ENCODE data around the gene CDH5. TPM values are rescaled to one million over a fixed set of nuclear protein-coding genes. Genes with fewer than 3 reads are reported as not detected.
A peak's percentile ranks its signal among the peaks of the same experiment; 100 is the strongest.

Gene CDH5
- total RNA-seq, 2 donors from 2014 or later = 0.18 TPM; not detected in 1

GRCh38 chr16:66322174-66322573 lies 44.3 kb upstream of the CDH5 start:
- Mint-ChIP-seq H3K36me3 (ENCODE audit: low read depth) (no peaks in the 10 kb centered on the region), H3K27ac (no peak overlapping the region), H3K4me3 (no peak overlapping the region), H3K27me3 (ENCODE audit: insufficient read depth) (peaks cover 11% of the 10 kb centered on the region), H3K9me3 (no peaks in the 10 kb centered on the region), H3K4me1 (peaks cover 19% of the 10 kb centered on the region)
- TF ChIP-seq CTCF (conservative IDR thresholded peaks at IDR 0.05) = no peak
- Histone ChIP-seq H3K9ac (ENCODE audit: extremely low read depth, low read length, poor library complexity, severe bottlenecking) (no peak overlapping the region), H3K4me1 (ENCODE audit: control insufficient read depth, insufficient read depth, low read length) (peaks cover 10% of the 10 kb centered on the region), H3K36me3 (ENCODE audit: control insufficient read depth, insufficient read depth, low read length) (no peaks in the 10 kb centered on the region), H3K4me3 (ENCODE audit: low read length) (no peak overlapping the region), H3K27ac (ENCODE audit: low read depth, low read length) (no peak overlapping the region), H3K27me3 (ENCODE audit: control insufficient read depth, insufficient read depth, low read length, poor library complexity, severe bottlenecking) (no peaks in the 10 kb centered on the region), H3K9me3 (ENCODE audit: control insufficient read depth, low read length) (no peaks in the 10 kb centered on the region)
- no peak for DNase-seq
- WGBS, 2 experiments (ENCODE audit: insufficient coverage in 1 of 2, insufficient read length in 1 of 2) = 88 to 90% methylated on average over 4 of the region's 4 CpGs

GRCh38 chr16:66324815-66325515 lies 41.5 kb upstream of the CDH5 start:
- Mint-ChIP-seq H3K27me3 (ENCODE audit: insufficient read depth) (peaks cover 11% of the 10 kb centered on the region), H3K9me3 (no peaks in the 10 kb centered on the region), H3K27ac (no peak overlapping the region), H3K4me3 (no peak overlapping the region), H3K4me1 (peaks cover 24% of the 10 kb centered on the region), H3K36me3 (ENCODE audit: low read depth) (no peaks in the 10 kb centered on the region)
- Histone ChIP-seq H3K9me3 (ENCODE audit: control insufficient read depth, low read length) (no peaks in the 10 kb centered on the region), H3K36me3 (ENCODE audit: control insufficient read depth, insufficient read depth, low read length) (no peaks in the 10 kb centered on the region), H3K27ac (ENCODE audit: low read depth, low read length) (no peak overlapping the region), H3K4me1 (ENCODE audit: control insufficient read depth, insufficient read depth, low read length) (peaks cover 16% of the 10 kb centered on the region), H3K27me3 (ENCODE audit: control insufficient read depth, insufficient read depth, low read length, poor library complexity, severe bottlenecking) (no peaks in the 10 kb centered on the region), H3K9ac (ENCODE audit: extremely low read depth, low read length, poor library complexity, severe bottlenecking) (no peak overlapping the region), H3K4me3 (ENCODE audit: low read length) (no peak overlapping the region)
- TF ChIP-seq CTCF (conservative IDR thresholded peaks at IDR 0.05) = peak; percentile 67
- 50 to 60% methylated on average over 9 to 11 of the region's 11 CpGs for WGBS, 2 experiments (ENCODE audit: insufficient coverage in 1 of 2, insufficient read length in 1 of 2)
- DNase-seq = peak; percentile 88

- no peaks in the 10 kb centered on the region for H3K36me3 Mint-ChIP-seq (ENCODE audit: low read depth)
- no peak for TF ChIP-seq CTCF (conservative IDR thresholded peaks at IDR 0.05)
- H3K27me3 Mint-ChIP-seq (ENCODE audit: insufficient read depth) = peaks cover 11% of the 10 kb centered on the region
- H3K4me3 Mint-ChIP-seq = no peak overlapping the region
- peaks cover 16% of the 10 kb centered on the region for H3K4me1 ChIP-seq (ENCODE audit: control insufficient read depth, insufficient read depth, low read length)
- no peak overlapping the region for H3K27ac ChIP-seq (ENCODE audit: low read depth, low read length)
- H3K9me3 Mint-ChIP-seq = no peaks in the 10 kb centered on the region
- H3K9me3 ChIP-seq (ENCODE audit: control insufficient read depth, low read length) = no peaks in the 10 kb centered on the region
- H3K27me3 ChIP-seq (ENCODE audit: control insufficient read depth, insufficient read depth, low read length, poor library complexity, severe bottlenecking) = no peaks in the 10 kb centered on the region
- peaks cover 24% of the 10 kb centered on the region for H3K4me1 Mint-ChIP-seq
- no peak for DNase-seq
- WGBS, 2 experiments (ENCODE audit: insufficient coverage in 1 of 2, insufficient read length in 1 of 2) = 87 to 90% methylated on average over 7 to 8 of the region's 8 CpGs
- no peak overlapping the region for H3K27ac Mint-ChIP-seq
- no peaks in the 10 kb centered on the region for H3K36me3 ChIP-seq (ENCODE audit: control insufficient read depth, insufficient read depth, low read length)
- no peak overlapping the region for H3K4me3 ChIP-seq (ENCODE audit: low read length)
- no peak overlapping the region for H3K9ac ChIP-seq (ENCODE audit: extremely low read depth, low read length, poor library complexity, severe bottlenecking)
These were observed 40.6 kb upstream of the CDH5 start for GRCh38 chr16:66325717-66326376.
